GM23338 (cell line): ENCODE measurements around the gene LRMDA. TPM values are rescaled to one million over a fixed set of nuclear protein-coding genes. Genes with fewer than 3 reads are reported as not detected.
A peak's percentile ranks its signal among the peaks of the same experiment; 100 is the strongest.

Experiments used
- ATAC-seq: fragments of 200-7000 bp; cut with Tn5 transposase; 3 replicates; pipeline ENCODE4 v1.9.1; 2020
- DNase-seq: peaks from one replicate; pipeline ENCODE4 v3.0.0-alpha.2; 2015; ENCODE audit warnings: low spot score
- H2AFZ ChIP-seq: fragments of 200-600 bp; sonication (generic); 2 replicates; pipeline ENCODE4 v1.8.0; 2016; ENCODE audit warnings: antibody characterized with exemption, mild to moderate bottlenecking, moderate library complexity
- H3F3A ChIP-seq: fragments of 200-600 bp; sonication (generic); replicated peaks from 2 replicates; pipeline ENCODE4 v1.8.0; 2017; ENCODE audit warnings: antibody characterized with exemption, mixed run types, low read depth
- H3K27ac ChIP-seq: fragments of 200-600 bp; sonication (generic); 2 replicates; pipeline ENCODE4 v1.6.1; 2016; ENCODE audit warnings: low read depth
- H3K27me3 ChIP-seq: fragments of 200-600 bp; sonication (generic); 2 replicates; pipeline ENCODE4 v1.8.0; 2016; ENCODE audit warnings: mild to moderate bottlenecking, mixed run types, moderate library complexity; ENCODE audit not compliant: insufficient read depth
- H3K36me3 ChIP-seq: fragments of 200-600 bp; sonication (generic); 2 replicates; pipeline ENCODE4 v1.8.0; 2016; ENCODE audit warnings: mild to moderate bottlenecking; ENCODE audit not compliant: insufficient read depth
- H3K4me1 ChIP-seq: fragments of 200-600 bp; sonication (generic); 2 replicates; pipeline ENCODE4 v1.8.0; 2016; ENCODE audit warnings: mild to moderate bottlenecking, moderate library complexity; ENCODE audit not compliant: insufficient read depth
- H3K4me2 ChIP-seq: fragments of 200-600 bp; sonication (generic); 2 replicates; pipeline ENCODE4 v1.7.1; 2017; ENCODE audit warnings: mixed run types
- H3K4me3 ChIP-seq: fragments of 200-600 bp; sonication (generic); 2 replicates; pipeline ENCODE4 v1.6.1; 2016; ENCODE audit warnings: mixed run types
- H3K79me2 ChIP-seq: fragments of 200-600 bp; sonication (generic); replicated peaks from 2 replicates; pipeline ENCODE4 v1.8.0; 2017; ENCODE audit warnings: mild to moderate bottlenecking; ENCODE audit not compliant: insufficient read depth
- H3K9me2 ChIP-seq: fragments of 200-600 bp; sonication (generic); 2 replicates; pipeline ENCODE4 v1.8.0; 2017; ENCODE audit not compliant: insufficient read depth
- H4K20me1 ChIP-seq: fragments of 200-600 bp; sonication (generic); replicated peaks from 2 replicates; pipeline ENCODE4 v1.8.0; 2017; ENCODE audit warnings: mild to moderate bottlenecking; ENCODE audit not compliant: insufficient read depth
- H3K27ac Mint-ChIP-seq: 2 replicates; pipeline ENCODE4 v1.8.0; 2020; ENCODE audit warnings: inconsistent platforms, mild to moderate bottlenecking, moderate library complexity, mixed read lengths
- H3K27me3 Mint-ChIP-seq: 3 replicates; pipeline ENCODE4 v1.8.0; 2022; ENCODE audit warnings: low read depth, mild to moderate bottlenecking, moderate library complexity, mixed read lengths, inconsistent platforms; ENCODE audit not compliant: insufficient read depth, poor library complexity
- H3K36me3 Mint-ChIP-seq: 3 replicates; pipeline ENCODE4 v1.8.0; 2021; ENCODE audit warnings: low read depth, mild to moderate bottlenecking, inconsistent platforms, moderate library complexity, mixed read lengths
- H3K4me1 Mint-ChIP-seq: 3 replicates; pipeline ENCODE4 v1.8.0; 2020; ENCODE audit warnings: mild to moderate bottlenecking, inconsistent platforms, mixed read lengths
- H3K4me3 Mint-ChIP-seq: 3 replicates; pipeline ENCODE4 v1.8.0; 2021; ENCODE audit warnings: moderate library complexity, mild to moderate bottlenecking, inconsistent platforms, mixed read lengths
- H3K9me3 Mint-ChIP-seq: 3 replicates; pipeline ENCODE4 v1.8.0; 2020; ENCODE audit warnings: moderate library complexity, mild to moderate bottlenecking, inconsistent platforms, mixed read lengths
- CREB1 ChIP-seq: fragments of 250-450 bp; sonication (Bioruptor Pico); IDR thresholded peaks from 2 replicates; pipeline ENCODE4 v1.5.0; 2020; ENCODE audit warnings: low read depth, mild to moderate bottlenecking, moderate library complexity
- ETS1 ChIP-seq: IDR thresholded peaks from 2 replicates; pipeline ENCODE4 v1.6.1; 2016; ENCODE audit warnings: antibody characterized with exemption
- EZH2 ChIP-seq: fragments of 200-600 bp; sonication (generic); IDR thresholded peaks from one replicate; pipeline ENCODE4 v1.8.0; 2017; ENCODE audit warnings: antibody characterized with exemption, mild to moderate bottlenecking, low read depth; ENCODE audit not compliant: unreplicated experiment
- EZH2phosphoT487 ChIP-seq: fragments of 200-600 bp; sonication (generic); IDR thresholded peaks from one replicate; pipeline ENCODE4 v1.8.1; 2018; ENCODE audit warnings: antibody characterized with exemption; ENCODE audit not compliant: unreplicated experiment
- JUNB ChIP-seq: IDR thresholded peaks from one replicate; pipeline ENCODE4 v1.6.1; 2016; ENCODE audit warnings: antibody characterized with exemption; ENCODE audit not compliant: unreplicated experiment
- NANOG ChIP-seq: IDR thresholded peaks from 2 replicates; pipeline ENCODE4 v1.6.1; 2016; ENCODE audit warnings: antibody characterized with exemption, borderline replicate concordance
- POLR2AphosphoS5 ChIP-seq: IDR thresholded peaks from 2 replicates; pipeline ENCODE4 v1.6.1; 2016; ENCODE audit warnings: antibody characterized with exemption, low read depth
- STAT1 ChIP-seq: IDR thresholded peaks from one replicate; pipeline ENCODE4 v1.6.1; 2016; ENCODE audit warnings: antibody characterized with exemption; ENCODE audit not compliant: unreplicated experiment
- ZNF114 ChIP-seq: fragments of 250-450 bp; sonication (Bioruptor Pico); IDR thresholded peaks from 2 replicates; pipeline ENCODE4 v1.5.0; 2020; ENCODE audit warnings: mild to moderate bottlenecking, moderate library complexity
- ZNF331 ChIP-seq: fragments of 250-450 bp; sonication (Bioruptor Pico); IDR thresholded peaks from 2 replicates; pipeline ENCODE4 v1.5.0; 2020; ENCODE audit warnings: low read depth, mild to moderate bottlenecking, moderate library complexity
- ZNF462 ChIP-seq: fragments of 250-450 bp; sonication (Bioruptor Pico); IDR thresholded peaks from 2 replicates; pipeline ENCODE4 v1.5.0; 2020; ENCODE audit warnings: mild to moderate bottlenecking, moderate library complexity
- polyA plus RNA-seq: library from polyadenylated mRNA; unstranded; fragments of >200 nt; fragmentation: Nextera tagmentation; extraction: Ambion mirVana; gene quantifications from 2 replicates; pipeline ENCODE4 v1.2.1, GENCODE V29; 2016
- total RNA-seq: library from RNA; depleted of rRNA; stranded (reverse); fragments of >200 nt; shearing (Covaris generic); gene quantifications from 2 replicates; pipeline ENCODE4 v1.2.3, GENCODE V29; 2014
- TF ChIP-seq, protein P1 (sequence below), 2 experiments: fragments of 200-600 bp in 1 of 2; sonication (generic) in 1 of 2; conservative IDR thresholded peaks; 2 replicates each; pipeline versions ENCODE4 v1.5.1 to v1.6.1; 2016 to 2017; ENCODE audit warnings: antibody characterized with exemption in 2 of 2, low read depth in 2 of 2, mild to moderate bottlenecking in 2 of 2, moderate library complexity in 1 of 2
- TF ChIP-seq, protein P2 (sequence below): IDR thresholded peaks from one replicate; pipeline ENCODE4 v1.6.1; 2018; ENCODE audit warnings: antibody characterized with exemption; ENCODE audit not compliant: unreplicated experiment

The LRMDA gene
- total and polyA plus RNA-seq, 2 experiments from 2014 or later, result 0.90 to 1.8 TPM

DNA sequence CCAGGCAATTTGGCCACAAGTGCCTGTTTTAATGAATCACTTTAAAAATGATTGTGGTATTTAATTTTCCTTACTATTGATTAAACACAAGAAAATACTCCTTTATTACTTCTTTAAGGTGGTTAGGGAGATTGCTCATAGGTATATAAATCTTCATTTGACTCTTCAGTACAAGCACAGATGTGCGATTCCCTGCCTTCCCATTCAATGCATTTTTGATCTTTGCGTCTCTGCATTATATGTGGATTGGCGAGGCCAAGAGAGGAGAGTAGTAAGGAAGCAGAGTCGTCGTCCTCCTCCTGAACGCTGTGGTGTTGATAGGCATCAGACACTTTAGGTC lies 683.7 kb downstream of the LRMDA start:
- Mint-ChIP-seq H3K4me1 (peaks cover 16% of the 10 kb centered on the region), H3K36me3 (no peaks in the 10 kb centered on the region), H3K27ac (no peak overlapping the region), H3K4me3 (no peak overlapping the region), H3K27me3 (peaks cover 16% of the 10 kb centered on the region), H3K9me3 (no peaks in the 10 kb centered on the region)
- Histone ChIP-seq H3K4me3 (no peak overlapping the region), H3K9me2 (peaks cover 4% of the 10 kb centered on the region; the same call in 1 of the 2 replicates), H3K27ac (no peak overlapping the region), H3K36me3 (no peaks in the 10 kb centered on the region), H3K79me2 (no peaks in the 10 kb centered on the region), H3F3A (no peaks in the 10 kb centered on the region), H3K4me1 (peaks cover 14% of the 10 kb centered on the region), H3K27me3 (peaks cover 18% of the 10 kb centered on the region; the same call in 1 of the 2 replicates), H3K4me2 (no peak overlapping the region), H4K20me1 (no peaks in the 10 kb centered on the region), H2AFZ (peak overlapping the region; percentile 47; the same call in 1 of the 2 replicates)
- ATAC-seq (no peak), DNase-seq (no peak)
- TF ChIP-seq NANOG, result no peak
- no peak for TF ChIP-seq EZH2phosphoT487
- no peak for TF ChIP-seq POLR2AphosphoS5
- TF ChIP-seq, protein P1, sequence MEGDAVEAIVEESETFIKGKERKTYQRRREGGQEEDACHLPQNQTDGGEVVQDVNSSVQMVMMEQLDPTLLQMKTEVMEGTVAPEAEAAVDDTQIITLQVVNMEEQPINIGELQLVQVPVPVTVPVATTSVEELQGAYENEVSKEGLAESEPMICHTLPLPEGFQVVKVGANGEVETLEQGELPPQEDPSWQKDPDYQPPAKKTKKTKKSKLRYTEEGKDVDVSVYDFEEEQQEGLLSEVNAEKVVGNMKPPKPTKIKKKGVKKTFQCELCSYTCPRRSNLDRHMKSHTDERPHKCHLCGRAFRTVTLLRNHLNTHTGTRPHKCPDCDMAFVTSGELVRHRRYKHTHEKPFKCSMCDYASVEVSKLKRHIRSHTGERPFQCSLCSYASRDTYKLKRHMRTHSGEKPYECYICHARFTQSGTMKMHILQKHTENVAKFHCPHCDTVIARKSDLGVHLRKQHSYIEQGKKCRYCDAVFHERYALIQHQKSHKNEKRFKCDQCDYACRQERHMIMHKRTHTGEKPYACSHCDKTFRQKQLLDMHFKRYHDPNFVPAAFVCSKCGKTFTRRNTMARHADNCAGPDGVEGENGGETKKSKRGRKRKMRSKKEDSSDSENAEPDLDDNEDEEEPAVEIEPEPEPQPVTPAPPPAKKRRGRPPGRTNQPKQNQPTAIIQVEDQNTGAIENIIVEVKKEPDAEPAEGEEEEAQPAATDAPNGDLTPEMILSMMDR (conservative IDR thresholded peaks at IDR 0.05; ENCODE audit: low read depth in 2 of 2), result no peak
- TF ChIP-seq JUNB, result no peak
- TF ChIP-seq ZNF331 (CRISPR knock-in tag), result no peak
- no peak for TF ChIP-seq ZNF462 (CRISPR knock-in tag)
- no peak for TF ChIP-seq ZNF114 (CRISPR knock-in tag)
- no peak for TF ChIP-seq STAT1
- TF ChIP-seq EZH2, result no peak
- TF ChIP-seq CREB1 (CRISPR knock-in tag), result no peak
- no peak for TF ChIP-seq ETS1
- TF ChIP-seq, protein P2, sequence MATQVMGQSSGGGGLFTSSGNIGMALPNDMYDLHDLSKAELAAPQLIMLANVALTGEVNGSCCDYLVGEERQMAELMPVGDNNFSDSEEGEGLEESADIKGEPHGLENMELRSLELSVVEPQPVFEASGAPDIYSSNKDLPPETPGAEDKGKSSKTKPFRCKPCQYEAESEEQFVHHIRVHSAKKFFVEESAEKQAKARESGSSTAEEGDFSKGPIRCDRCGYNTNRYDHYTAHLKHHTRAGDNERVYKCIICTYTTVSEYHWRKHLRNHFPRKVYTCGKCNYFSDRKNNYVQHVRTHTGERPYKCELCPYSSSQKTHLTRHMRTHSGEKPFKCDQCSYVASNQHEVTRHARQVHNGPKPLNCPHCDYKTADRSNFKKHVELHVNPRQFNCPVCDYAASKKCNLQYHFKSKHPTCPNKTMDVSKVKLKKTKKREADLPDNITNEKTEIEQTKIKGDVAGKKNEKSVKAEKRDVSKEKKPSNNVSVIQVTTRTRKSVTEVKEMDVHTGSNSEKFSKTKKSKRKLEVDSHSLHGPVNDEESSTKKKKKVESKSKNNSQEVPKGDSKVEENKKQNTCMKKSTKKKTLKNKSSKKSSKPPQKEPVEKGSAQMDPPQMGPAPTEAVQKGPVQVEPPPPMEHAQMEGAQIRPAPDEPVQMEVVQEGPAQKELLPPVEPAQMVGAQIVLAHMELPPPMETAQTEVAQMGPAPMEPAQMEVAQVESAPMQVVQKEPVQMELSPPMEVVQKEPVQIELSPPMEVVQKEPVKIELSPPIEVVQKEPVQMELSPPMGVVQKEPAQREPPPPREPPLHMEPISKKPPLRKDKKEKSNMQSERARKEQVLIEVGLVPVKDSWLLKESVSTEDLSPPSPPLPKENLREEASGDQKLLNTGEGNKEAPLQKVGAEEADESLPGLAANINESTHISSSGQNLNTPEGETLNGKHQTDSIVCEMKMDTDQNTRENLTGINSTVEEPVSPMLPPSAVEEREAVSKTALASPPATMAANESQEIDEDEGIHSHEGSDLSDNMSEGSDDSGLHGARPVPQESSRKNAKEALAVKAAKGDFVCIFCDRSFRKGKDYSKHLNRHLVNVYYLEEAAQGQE, result no peak
